Dermis blood vessel endothelial cell (primary cell): Measurements from ENCODE around the gene IGFBP3. TPM values are rescaled to one million over a fixed set of nuclear protein-coding genes. Genes with fewer than 3 reads are reported as not detected.
"Not testable (repeated sequence)": the region's sequence is repeated elsewhere in the genome, so short reads cannot be mapped to it uniquely, and the experiment has no call there.

Experiments used
- DNase-seq: peaks from one replicate; pipeline ENCODE4 v3.0.0; 2010
- total RNA-seq: library from RNA; depleted of rRNA; stranded (reverse); fragments of >200 nt; gene quantifications from 2 replicates; pipeline ENCODE4 v1.2.3, GENCODE V29; 2014

Gene IGFBP3, protein sequence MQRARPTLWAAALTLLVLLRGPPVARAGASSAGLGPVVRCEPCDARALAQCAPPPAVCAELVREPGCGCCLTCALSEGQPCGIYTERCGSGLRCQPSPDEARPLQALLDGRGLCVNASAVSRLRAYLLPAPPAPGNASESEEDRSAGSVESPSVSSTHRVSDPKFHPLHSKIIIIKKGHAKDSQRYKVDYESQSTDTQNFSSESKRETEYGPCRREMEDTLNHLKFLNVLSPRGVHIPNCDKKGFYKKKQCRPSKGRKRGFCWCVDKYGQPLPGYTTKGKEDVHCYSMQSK
- 4.8 and 18.0 TPM in 2 replicates for total RNA-seq

DNA sequence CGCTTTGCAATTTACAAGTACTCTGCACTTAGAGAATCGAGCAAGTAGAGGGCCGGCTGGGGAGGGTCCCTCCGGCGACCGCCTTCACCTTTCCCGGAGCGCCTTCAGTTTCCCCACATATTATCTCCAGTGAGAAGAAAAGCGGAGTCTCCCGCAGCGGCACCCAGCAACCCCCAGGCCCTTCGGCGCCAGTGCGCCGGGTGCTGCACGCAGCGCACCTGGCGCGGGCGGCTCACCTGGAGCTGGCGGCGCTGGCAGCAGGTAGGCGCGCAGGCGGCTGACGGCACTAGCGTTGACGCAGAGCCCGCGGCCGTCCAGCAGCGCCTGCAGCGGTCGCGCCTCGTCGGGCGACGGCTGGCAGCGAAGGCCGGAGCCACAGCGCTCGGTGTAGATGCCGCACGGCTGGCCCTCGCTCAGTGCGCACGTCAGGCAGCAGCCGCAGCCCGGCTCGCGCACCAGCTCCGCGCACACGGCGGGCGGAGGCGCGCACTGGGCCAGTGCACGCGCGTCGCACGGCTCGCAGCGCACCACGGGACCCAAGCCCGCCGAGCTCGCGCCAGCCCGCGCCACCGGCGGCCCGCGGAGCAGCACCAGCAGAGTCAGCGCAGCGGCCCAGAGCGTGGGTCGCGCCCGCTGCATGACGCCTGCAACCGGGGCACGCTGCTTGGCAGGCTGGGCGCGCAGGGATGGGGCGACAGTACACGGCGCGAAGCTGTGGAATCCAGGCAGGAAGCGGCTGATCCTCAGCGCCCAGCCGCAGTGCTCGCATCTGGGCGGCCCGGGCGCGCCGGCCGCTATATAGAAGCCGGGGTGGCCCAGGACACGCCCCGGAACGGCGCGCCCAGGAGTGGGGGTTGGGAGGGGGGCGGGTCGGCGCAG is at the start of gene IGFBP3:
TSS of gene IGFBP3 (minus strand) at position 771 of the 879 bp plus-strand sequence. CDS start at position 639, 132 bp downstream.
- DNase-seq: peak; percentile 83

DNA sequence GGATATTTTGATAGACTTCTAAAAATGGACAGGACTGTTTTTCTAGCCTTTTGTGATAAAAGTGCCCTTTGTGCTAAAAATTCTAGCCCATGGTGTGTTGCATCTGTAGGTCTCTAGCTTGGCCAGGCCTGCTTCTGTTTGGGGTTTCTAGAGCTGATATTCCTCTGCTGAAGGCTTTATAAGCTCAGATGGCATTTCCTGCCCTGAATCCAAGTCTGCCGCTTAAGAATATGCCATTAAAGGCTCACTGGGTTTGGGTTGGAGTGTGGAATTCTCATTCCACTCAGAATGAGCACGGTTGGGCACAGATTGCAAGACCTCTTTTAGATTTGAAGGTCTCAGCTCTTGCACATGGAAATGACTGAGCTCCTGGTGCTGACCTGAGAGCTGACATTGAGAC is 49.4 kb upstream of the IGFBP3 start:
- DNase-seq: no peak

DNA sequence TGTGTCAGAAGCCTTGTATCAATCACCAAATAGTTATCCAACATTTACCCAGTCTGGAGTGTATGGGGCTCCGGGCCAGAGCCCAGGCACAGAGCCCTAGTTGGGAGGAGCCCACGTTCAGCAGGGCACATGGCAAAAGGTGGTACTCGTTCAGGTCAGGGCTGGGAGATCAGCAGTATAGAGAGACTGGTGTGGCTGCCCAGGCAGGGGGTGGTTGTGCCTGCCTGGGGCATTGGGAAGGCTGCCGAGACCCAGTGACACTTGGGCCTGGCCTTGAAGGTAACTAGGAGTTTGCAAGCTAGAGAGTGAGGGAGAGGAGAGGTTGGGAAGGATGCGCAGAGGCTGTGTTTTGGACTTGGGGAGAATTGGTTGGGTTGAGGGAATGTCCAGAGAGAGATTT is 48.9 kb upstream of the IGFBP3 start:
- no peak for DNase-seq

DNA sequence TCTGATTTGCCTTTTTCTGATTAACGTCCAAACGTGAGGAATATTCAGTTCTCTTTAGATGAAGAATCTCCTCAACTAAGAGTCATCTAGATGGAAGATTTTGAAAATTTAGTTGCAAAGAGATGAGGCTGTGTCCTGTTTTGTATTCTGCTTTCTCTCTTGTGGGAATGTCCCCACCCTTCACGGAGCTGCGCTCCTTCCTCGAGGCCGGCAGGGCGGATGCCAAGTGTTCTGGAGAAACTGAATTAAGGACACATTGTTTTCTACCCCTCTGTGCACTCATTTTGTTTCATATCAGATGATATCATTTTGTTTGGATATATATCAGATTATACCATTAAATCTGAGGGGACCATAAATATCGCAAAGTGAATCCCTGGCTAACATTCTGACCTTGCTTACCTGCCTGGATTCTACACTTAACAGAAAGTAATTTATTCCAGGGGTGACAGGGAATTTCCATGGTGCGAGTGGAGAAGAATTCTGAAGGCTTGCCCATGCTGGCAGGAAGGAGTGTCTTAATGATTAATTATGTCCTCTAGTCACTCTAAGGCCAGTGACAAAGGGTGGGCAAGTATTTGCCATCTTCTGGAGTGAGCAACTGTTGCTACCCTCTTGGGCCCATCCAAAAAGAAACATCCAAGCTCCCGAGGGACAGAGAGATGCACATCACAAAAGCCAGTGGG is 47.9 kb upstream of the IGFBP3 start:
- DNase-seq: no peak

DNA sequence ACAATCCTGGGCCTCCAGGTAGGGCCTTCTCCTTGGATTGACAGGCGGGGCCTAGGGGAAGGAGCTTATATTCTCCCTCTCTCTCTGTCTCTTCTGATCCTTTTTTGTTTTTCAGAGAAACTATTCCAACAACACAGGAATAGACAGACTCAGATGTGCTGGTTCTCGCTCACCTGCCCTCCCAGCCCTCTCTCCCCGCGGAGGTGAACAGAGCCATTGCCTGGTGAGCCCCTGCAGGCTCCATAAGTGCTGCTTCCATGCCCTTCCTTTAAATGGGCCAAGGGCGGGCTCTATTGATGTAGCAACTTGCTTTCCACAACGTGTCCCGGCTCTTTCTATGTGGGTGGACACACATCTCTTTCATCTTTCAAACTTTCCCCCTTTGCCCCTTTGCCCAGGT is 47.2 kb upstream of the IGFBP3 start:
- DNase-seq: no peak

DNA sequence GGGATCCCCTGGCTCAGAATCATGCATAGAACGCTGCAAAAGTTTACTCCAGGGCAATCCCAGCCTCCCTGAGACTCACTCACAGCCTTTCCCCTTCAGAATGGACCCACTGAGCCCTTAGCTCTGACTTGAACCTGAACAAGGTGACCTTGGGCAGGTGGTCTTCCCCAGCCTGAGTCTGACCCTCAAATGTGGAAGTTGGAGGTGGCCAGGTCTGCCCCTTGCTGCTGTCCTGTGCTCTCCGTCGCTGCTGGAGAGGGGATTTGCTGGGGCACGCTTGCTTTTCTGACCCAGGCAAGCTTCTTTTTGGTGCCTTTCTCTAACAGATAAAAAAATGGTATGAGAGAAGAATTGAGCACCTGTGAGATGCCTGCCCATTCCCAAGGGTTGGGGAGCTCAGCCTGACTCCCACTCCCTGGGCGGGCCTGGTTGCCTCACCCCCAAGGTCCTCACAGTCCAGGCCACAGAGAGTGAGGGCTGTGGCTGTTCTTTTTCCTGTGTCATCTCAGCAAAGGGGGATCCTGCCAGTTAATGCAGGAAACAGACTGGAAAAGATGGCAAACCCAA is 46.6 kb upstream of the IGFBP3 start:
- DNase-seq: no peak

DNA sequence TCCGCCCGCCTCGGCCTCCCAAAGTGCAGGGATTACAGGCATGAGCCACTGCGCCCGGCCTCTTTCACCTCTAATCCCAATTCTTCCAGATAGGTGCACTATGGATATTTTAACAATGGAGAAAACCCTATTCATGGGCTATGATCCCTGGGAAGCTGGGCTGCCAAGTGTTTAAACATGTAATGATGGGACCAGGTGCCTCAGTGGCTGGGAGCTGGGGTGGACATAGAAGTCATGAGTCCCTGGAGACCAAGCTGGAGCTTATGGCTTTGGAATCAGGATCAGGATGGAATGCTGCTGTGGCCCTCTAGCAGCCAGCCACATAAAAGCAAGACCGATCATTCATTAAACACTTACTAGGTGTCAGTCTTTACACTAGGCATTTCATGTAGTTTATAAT is 41.8 kb upstream of the IGFBP3 start:
- no peak for DNase-seq

DNA sequence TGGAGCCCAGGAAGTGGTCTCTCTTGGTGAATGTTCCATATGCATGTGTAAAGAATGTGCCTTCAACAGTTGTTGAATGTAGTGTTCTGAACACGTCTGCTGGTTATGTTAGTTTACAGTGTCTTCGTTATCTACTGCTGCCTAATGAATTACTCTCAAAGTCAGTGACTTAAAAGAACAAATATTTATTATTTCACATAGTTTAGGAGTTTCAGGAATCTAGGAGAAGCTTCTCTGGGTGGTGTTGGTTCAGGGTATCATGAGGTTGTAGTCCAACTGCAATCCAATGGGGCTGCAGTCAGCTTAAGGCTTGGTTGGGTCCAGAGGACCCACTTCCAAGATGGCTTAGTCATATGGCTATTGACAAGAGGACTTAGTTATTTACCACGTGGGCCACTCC is 36.6 kb upstream of the IGFBP3 start:
- no peak for DNase-seq

DNA sequence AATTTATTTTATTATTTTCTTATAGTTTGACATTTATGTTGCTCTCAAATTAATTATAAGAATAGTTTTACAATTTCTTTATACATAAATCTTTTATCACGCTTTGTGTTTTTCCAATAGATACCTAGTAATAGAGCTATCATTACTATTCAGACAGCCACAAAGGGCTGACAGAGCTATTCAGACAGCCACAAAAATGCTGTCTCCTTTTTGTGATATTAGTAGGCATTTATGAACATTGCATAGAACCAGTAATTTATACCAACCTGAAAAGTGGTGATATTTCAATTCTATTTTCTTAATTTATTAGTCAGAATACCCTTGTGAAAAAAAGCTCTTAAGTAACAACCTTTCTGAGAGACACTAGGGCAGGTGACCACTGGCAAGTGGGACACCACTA is 34.2 kb upstream of the IGFBP3 start:
- DNase-seq: no peak

DNA sequence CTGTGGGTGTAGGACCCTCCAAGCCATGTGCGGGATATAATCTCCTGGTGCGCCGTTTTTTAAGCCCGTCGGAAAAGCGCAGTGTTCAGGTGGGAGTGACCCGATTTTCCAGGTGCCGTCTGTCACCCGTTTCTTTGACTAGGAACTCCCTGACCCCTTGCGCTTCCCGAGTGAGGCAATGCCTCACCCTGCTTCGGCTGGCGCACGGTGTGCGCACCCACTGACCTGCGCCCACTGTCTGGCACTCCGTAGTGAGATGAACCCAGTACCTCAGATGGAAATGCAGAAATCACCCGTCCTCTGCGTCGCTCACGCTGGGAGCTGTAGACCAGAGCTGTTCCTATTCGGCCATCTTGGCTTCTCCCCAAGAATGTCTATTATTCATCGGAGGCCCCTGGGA is 32.0 kb upstream of the IGFBP3 start:
- not testable (repeated sequence) for DNase-seq

DNA sequence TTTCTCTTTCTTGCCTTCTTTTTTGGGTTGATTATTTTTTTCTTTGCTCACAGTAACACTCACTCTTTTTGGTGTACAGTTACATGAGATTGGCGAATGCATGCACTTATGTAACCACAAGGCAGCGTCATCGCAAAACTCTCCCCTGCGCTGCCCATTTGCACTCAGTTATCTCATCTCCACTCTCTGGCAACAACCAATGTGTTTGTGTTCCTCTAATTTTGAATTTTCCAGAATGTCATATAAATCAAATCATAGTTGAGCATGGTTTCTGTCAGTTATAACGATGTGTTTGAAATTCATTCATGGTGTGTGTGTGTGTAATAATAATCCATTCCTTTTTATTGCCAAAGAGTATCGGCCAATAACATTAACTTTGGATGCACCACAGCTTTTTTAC is 23.0 kb upstream of the IGFBP3 start:
- no peak for DNase-seq

DNA sequence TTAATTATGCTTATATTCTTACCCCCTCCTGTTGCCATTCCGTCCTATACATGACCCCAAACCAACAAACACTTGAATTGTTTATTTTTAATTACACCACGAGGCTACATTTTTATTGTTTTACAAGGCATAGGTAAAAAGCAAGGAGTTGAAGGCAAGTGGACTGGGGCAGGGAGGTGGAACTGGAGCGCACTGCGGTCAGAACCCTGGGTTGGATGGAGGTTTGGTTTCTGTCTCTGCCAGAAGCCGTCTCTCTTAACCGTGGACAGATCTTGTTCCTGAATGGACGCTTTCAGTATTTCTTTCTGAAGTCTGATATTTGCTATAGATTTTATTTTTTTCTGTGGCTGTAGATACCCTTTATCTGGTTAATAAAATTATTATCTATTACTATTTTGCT is 19.9 kb upstream of the IGFBP3 start:
- no peak for DNase-seq

DNA sequence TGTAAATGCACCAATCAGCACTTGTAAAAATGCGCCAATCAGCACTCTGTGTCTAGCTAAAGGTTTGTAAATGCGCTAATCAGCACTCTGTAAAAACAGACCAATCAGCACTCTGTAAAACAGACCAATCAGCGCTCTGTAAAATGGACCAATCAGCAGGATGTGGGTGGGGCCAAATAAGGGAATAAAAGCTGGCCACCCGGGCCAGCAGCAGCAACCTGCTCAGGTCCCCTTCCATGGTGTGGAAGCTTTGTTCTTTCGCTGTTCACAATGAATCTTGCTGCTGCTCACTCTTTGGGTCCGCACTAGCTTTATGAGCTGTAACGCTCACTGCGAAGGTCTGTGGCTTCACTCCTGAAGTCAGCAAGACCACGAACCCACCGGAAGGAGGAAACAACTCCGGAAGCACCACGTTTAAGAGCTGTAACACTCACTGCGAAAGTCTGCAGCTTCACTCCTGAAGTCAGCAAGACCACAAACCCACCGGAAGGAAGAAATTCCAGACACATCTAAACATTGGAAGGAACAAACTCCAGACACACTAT is 19.2 kb upstream of the IGFBP3 start:
- DNase-seq: not testable (repeated sequence)

DNA sequence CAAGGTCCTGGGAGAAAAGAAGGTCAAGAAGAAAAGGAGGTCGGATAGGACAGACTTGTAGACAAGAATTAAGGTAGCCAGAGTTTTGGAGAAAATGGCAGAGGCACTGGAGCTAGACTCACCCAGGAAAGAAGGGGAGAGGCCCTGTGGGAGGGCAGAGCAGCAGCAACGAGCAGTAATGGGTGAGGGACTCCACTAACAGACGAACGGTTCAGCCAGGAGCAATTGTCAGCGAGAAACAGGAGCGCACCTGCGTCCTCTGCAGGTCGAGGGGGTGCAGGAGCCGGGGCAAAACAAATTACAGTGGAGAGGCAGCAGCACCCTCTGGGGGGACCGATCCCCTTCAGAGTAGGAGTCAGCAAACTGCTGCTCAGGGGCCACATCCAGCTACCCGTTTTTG is 18.5 kb upstream of the IGFBP3 start:
- no peak for DNase-seq

DNA sequence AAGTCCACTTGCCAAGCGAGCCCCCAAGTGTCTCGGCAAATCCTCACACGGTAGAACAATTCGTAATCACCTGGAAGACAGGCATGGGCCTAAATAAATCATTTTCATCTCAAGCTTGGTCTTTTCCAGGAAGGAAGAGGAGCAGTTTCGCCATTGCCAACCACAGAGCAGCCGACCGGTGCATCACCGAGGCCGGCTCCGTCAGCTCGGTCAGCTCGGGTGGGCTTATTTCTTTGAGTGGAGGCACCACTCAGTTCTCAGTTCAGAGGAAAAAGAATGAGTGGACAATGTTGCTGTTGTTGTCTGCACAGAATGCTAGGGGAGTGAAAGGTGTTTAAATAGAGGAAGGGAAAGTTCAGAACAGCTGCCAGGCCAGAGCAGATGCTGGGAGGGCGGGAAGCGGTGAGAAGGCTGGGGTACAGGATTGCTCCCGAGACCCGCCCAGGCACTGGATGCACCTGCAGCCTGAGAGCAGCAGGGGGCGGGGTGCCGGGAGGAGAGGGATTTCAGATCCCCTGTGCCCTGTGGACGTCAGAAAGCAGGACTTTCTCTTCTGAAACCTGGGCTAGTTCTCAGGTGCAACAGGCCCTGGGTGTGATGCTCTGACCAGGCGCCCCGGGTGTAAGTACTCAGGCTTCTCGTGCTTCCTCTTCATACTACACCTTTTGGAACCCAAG is 17.7 kb upstream of the IGFBP3 start:
- DNase-seq: no peak

DNA sequence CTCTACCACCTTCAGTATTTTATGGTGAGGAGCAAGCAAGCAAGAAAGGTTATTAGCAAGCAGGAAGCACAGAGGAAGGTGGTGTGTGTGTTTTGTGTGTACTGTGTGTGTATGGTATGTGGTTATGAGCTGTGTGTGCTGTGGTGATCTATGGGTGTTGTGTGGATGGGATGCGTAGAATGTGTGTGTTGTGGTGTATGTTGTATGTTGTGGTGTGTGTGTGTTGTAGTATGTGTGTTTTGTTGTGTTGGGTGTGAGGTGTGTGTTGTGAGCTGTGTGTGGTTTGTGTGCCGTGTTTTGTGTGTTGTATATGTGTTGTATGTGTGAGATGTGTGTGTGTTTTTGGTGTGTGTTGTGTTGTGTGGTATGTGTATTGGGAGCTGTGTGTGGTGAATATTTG is 16.8 kb upstream of the IGFBP3 start:
- DNase-seq: no peak

DNA sequence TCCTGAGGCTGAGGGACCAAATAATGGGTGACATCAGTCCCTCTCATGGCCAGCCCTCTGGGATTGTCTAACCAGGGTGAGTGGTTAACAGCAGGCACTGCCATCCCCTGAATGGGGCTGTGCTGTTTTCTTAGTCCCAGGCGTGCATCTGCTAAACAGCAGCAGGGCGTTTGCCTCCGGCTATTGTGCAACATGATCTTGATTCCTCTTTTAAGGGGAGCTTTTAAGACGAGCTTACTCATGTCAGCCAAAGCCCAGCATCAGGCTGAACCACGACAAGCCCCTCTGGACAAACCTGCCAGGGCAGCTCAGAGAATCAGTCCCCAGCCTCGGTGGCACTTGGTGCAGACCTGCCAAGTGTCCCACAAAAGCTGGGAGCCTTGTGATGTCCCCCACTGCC is 16.2 kb upstream of the IGFBP3 start:
- no peak for DNase-seq

DNA sequence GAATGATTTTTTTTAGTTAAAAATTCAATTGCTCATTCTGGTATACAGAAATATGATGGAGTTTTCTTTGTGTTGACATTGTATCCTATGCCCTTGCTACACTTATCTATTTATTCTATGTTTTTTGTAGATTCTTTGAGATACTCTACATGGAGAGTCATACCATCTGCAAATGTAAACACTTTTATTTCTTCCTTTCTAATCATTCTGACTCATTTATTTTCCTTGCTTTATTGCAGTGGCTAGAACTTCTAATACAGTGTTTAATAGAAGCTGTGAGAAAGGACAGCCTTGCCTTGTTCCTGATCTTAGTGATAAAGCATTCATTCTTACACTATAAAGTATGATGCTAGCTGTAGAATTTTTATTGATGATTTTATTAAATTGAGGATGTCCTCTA is 9.9 kb upstream of the IGFBP3 start:
- DNase-seq: no peak

DNA sequence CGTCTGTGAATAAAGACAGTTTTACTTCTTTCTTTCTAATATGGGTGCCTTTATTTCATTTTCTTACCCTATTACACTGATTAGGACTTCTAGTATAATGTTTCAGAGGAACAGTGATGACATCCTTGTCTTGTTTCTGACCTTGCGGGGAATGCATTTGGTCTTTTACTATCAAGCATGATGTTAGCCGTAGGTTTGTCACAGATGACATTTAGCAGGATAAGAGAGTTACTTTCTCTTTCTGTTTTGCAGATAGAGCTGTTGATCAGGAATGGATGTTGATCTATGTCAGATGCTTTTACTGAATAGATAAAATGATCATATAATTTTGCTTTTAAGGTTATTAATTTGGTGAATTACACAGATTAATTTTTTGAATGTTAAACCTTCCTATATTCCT is 6.6 kb upstream of the IGFBP3 start:
- DNase-seq: no peak

DNA sequence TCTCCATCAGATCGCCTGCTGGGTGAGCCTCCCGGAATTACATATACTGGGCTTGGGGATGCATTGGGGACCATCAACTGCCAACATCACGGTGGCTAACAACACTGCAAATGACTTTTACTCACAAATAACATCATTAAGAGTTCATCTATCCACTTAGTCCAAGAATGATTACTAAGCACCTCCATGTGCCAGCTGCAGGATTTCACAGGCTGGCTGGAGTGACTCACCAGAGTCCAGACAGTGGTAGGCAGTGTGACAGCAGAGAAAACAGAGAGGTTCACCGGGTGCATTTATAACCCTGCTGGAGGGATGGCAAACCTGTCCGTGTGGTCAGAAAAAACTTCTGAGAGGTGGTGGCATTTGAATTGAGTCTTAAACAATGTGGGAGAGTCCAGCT is 3.2 kb upstream of the IGFBP3 start:
- peak; percentile 53 for DNase-seq

DNA sequence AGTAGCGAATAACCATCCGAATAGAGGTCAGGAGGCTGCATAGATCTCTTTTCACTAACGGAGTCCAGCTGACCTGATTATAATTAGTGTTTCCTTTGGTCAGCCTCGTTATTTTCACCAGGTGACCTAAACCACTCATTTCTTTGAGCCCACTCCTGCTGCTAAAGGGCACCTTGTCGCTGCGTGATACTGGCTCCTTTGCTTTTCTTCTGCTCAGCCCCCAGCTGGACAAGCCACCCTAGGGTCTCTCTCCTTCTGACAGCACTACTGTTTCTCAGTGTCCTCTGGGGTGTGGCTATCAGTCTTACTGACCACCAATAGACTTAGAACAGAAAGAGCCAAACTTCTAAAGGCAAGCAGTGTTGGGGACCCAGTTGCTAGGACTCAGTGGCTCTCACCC is 2.7 kb upstream of the IGFBP3 start:
- no peak for DNase-seq

DNA sequence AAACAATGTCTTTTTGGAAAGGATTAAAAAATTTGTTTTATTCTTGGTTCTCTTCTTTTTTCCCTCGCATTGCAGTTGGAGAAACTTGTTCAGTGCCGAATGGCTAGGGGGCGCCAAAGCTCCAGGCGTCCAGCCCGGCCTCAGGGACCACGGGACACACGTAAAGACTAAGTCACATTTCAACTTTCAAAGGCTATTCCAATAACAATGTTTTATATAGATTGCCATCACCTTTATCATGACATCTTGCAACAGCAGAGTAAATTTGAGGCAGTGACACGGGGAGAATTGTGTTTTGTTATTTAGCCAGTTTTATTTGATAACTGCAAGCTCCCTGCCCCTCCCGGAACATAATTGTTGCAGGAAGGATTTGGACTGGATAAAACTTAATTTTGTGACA is 2.2 kb upstream of the IGFBP3 start:
- peak; percentile 86 for DNase-seq
